HG03175 (cell line): ENCODE data around the gene TCAIM.
"Not testable (repeated sequence)": the region's sequence is repeated elsewhere in the genome, so short reads cannot be mapped to it uniquely, and the experiment has no call there.

Experiments used
- ATAC-seq: cut with Tn5 transposase; IDR thresholded peaks from one replicate; pipeline ENCODE4 v1.9.1; 2021; ENCODE audit warnings: mild to moderate bottlenecking, moderate library complexity; ENCODE audit not compliant: unreplicated experiment

The TCAIM gene

GRCh38 chr3:44414517-44415090 is 76.0 kb downstream of the TCAIM start:
- ATAC-seq, result no peak

DNA sequence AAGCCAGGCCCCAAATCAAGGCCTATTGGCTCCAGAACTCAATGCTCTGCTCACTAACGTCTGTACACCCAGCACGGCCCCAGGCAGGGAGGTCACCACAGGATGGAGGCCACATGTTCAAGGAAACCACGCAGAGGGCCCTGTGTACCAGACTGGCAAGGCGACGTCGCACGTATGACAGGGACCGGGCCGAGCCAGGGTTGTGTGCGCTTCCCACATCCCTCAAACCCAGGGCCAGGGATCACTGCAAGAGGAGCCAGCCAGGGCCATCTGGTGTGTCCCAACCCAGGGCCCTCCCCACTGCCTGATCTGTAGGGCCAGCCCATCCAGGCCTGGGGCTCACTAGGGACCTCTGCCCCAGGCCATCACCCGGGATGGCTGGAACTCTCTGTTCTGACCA is 76.9 kb downstream of the TCAIM start:
- ATAC-seq, result no peak

GRCh38 chr3:44416031-44417030 is 77.8 kb downstream of the TCAIM start:
- ATAC-seq, result no peak

DNA sequence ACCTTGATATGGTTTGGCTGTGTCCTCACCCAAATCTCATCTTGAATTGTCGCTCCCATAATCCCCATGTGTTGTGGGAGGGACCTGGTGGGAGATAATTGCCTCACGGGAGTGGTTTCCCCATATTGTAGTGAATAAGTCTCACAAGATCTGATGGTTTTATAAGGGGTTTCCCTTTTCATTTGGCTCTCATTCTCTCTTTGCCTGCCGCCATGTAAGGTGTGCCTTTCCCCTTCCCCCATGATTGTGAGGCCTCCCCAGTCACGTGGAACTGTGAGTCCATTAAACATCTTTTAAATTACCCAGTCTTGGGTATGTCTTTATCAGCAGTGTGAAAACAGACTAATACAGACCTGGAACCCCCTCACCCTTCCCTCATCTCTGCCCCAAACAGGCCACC is 79.6 kb downstream of the TCAIM start:
- ATAC-seq, result not testable (repeated sequence)

GRCh38 chr3:44418549-44418948 is 80.0 kb downstream of the TCAIM start:
- no peak for ATAC-seq

DNA sequence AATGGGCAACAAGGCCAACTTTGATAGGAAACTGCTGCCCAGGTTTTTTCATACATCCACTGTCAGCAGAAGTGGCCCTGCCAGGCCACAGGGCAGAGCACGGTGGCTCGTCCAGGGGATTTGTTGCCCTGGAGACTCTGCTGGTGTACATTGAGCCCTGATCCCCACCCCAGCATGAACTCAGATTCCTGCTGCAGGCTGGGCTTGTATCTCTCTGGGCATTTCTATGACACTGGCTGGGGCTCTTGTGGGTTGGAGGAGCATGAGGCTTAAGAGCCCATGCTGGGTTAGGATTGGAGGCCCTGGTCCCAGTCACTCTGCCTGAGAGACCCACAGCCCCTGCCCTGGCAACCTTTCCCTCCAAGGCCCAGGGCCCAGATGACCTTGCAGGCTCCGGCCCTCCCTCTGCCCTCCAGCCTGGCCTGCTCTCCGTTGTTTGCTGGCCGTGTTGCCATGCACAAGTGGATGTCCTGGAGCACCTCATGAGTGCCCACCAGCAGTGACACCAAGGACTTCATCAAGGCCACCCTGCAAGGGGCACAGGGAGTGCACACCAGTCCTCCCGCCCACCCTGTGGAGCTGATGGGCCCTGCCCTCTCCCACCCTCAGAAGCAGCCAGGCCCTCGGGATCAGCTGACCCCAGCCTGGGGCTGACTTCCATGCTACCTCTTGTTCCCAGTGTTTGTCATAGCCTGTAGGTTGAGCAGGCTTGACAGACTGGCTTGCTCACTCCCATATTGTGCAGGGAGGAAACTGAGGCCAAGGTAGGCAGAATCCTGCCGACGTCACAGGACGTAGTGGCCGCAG is 80.8 kb downstream of the TCAIM start:
- ATAC-seq, result no peak

DNA sequence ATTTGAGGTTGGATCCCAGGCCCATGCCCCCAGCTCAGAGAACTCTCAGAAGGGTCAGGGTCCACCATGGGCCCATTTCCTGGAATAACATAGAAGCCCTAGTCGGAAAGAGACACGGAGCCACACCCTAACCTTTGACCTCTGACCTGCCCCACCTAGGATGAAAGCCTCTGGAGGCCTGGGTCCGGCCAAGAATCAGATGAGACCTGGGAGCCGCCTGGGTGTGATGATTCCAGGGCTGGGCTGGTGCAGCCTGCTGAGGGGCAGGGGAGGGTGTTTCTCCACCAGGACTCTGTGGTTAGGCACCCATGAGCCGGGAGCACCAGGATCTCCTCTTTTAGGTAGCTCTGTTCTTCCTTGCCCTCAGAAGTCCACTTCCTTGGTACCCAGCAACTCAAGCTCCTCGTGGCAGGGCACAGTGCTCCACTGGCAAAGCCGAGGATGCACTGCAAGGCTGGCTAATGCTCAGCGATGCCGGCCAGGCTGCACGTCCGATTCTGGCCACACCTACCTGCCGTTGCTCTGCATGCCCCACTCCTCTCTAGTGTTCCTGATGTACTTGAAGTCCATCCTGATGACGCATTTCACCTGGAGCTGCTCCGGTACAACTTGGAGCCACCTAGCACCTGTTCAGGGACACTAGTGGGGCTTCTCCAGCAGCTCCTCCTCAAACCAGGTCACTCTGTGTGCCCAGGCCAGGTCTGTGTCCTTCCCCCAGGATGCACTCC is 81.5 kb downstream of the TCAIM start:
- ATAC-seq, result no peak

- no peak for ATAC-seq
These were observed 82.1 kb downstream of the TCAIM start for GRCh38 chr3:44420676-44421075.

- ATAC-seq, result no peak
These were observed 82.7 kb downstream of the TCAIM start for GRCh38 chr3:44421280-44421679.

DNA sequence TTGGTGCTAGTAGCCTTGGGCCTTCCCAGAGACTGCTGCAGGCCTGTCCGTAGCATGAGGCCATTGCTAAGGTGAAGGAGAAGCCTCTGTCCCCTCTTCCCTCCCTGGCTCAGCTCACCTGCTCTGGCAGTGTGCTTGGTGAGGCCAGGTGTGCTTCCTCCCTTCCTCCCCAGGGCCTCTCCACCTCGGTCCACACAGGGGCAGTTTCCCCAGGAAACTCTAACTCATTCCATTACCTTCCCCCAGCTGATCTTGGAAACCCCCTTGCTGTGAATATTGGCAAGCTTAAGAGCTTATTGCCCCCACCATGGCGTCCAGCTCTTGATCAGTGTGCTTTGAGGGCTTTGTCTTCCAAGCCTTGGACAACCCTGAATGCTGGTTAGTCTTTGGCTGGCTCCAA is 86.2 kb downstream of the TCAIM start:
- no peak for ATAC-seq

DNA sequence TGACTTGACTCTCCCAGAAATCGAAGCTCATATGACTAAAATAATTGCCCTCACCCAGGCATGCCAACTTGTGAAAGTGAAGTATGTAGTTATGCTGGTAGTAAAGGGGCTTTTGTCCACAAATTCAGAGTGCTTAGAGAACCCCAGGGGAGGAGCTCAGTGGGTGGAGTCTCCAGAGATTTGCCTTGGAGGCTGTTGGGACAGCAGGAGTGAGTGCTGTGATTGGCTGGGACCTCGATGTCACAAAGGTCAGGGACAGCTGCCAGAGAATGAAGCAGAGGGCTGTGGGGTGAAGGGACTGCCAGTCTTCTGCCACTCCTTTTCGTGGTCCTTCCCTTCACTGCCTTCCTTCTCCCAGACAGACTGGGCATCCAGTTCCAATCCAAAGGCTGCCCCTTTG is 89.1 kb downstream of the TCAIM start:
- ATAC-seq, result no peak

- ATAC-seq, result no peak
These were observed 90.3 kb downstream of the TCAIM start for GRCh38 chr3:44428910-44429309.

GRCh38 chr3:44429459-44429858 is 90.9 kb downstream of the TCAIM start:
- ATAC-seq, result no peak

- no peak for ATAC-seq
These were observed 91.9 kb downstream of the TCAIM start for GRCh38 chr3:44430466-44430865.

- ATAC-seq, result no peak
These were observed 96.4 kb downstream of the TCAIM start for GRCh38 chr3:44434834-44435510.

DNA sequence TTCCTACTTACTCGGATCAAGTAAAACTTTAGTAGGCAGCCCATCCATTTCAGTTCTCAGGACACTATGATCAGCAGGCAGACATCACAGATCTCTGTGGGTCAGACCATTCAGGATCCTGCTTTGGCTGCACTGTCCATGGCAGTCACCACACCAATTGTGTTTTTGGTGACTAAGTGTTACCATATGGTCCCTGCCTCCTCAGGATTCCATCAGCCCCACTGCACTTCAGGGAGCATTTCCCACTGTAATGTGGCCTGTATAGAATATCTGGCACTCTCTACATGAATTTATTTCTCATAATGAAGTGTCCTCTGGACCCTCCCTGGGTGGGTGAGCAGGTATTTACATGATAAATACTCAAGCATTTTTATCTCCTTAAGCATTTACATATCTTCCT is 97.6 kb downstream of the TCAIM start:
- no peak for ATAC-seq

DNA sequence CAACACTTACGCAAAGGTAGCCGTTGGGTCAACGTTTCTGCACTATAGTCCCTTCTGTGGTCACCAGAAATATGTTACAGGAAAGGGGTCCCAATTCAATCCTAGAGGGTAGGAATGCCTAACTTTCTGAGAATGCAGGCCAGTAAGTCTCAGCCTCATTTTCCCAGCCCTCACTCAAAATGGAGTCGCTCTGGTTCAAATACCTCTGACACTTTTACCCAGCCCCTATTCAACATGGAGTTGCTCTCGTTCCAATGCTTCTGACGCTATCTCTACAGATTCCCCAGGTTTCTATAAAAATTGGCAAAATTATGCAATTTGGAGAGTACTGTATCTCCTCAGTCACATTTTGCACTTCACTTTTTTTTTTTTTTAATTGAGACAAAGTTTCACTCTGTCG is 99.2 kb downstream of the TCAIM start:
- ATAC-seq, result no peak

DNA sequence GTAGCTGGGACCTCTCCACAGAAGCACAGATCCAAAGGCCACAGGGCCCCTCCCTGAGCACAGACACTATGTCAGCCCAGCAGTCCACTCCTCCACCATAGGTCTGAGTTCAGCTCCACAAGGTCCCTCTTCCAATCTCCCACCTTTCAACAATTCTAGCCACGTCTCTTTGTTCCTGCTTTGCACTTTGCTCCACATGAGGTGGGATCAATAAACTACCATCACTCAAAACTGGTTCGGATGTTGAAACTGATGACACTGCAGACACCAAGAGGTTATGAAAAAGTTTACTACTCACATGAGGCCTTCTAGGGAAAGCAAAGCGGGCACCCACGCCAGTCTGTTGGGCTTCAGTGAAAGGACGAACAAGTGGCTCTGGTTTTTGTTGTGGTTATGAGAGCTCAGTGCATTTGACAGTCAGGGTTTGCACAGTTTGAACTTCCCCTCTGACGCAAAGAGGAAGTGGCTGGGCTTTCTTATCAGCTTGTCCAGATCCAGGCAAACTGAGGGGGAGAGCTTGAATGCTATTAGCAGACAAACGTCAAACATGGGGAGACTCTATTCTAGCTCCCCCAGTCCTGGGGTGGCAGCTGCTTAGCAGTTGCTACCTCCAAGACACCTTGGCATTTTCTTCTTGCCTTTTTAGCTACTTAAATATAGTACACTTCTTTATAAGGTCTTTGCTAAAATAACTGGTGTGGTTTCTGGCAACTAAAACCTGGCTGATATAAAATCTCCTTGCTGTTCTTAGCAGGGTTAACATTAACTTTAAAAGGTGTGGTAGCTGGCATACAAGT is 101.1 kb downstream of the TCAIM start:
- ATAC-seq, result peak; percentile 95

DNA sequence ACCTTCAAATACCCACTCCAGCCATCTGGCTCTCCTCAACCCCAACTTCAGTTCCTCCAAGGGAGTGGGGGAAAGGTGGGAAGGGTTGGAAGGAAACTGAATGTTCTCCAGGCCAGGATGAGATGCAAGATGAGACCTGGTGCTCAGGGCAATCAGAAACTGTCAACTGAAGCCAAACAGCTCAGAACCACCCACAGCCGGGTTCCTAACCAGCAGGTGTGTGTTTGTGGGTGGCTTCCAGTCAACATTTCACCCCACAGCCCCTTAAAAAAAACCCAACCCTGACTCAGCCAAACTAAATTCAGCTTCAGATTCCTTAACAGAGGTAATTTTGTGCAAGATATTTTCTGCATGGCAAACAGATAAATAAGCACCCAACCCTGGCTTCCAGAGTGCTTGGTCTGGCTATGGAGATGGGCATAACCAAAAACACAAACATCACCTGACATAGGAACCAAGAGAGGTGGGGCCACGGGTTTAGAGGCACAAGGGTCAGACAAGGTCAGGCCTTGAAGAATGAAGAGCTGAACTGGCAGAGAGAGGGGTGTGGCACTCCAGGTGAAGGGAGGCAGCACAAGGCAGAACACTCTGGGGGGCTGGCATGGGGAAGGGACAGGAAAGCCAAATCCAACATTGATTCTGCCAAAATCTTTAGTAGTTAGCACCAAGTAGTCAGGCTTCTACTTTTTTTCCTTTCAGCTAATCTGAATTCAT is 104.2 kb downstream of the TCAIM start:
- no peak for ATAC-seq
